Activated T-helper 2 cell treated with anti-CD3 and anti-CD28 coated beads, Interferon-gamma antibody, Interleukin-2, Interleukin-4, amounts not matched to agents 10 μg/mL and 5 μg/mL and 100 μg/mL, durations not matched to agents 14 hours and 24 hours and 36 hours (primary cell): Measurements from ENCODE around the gene DCDC2C. TPM values are rescaled to one million over a fixed set of nuclear protein-coding genes. Genes with fewer than 3 reads are reported as not detected.
"Not testable (repeated sequence)": the region's sequence is repeated elsewhere in the genome, so short reads cannot be mapped to it uniquely, and the experiment has no call there.

Experiments used
- DNase-seq: peaks from one replicate; pipeline ENCODE4 v3.0.0; 2021; ENCODE audit warnings: low spot score
- H3K27ac Mint-ChIP-seq: one replicate; pipeline ENCODE4 v1.8.0; 2021; ENCODE audit warnings: mixed read lengths
- H3K27me3 Mint-ChIP-seq: one replicate; pipeline ENCODE4 v1.8.0; 2021; ENCODE audit warnings: low read depth, mixed read lengths
- H3K36me3 Mint-ChIP-seq: one replicate; pipeline ENCODE4 v1.8.0; 2021; ENCODE audit warnings: low read depth, mixed read lengths
- H3K4me1 Mint-ChIP-seq: one replicate; pipeline ENCODE4 v1.8.0; 2021; ENCODE audit warnings: low read depth, mixed read lengths
- H3K4me3 Mint-ChIP-seq: one replicate; pipeline ENCODE4 v1.8.0; 2021; ENCODE audit warnings: low read depth, mild to moderate bottlenecking, moderate library complexity, mixed read lengths
- H3K9me3 Mint-ChIP-seq: one replicate; pipeline ENCODE4 v1.8.0; 2021; ENCODE audit warnings: mixed read lengths
- intact Hi-C: fragments of 100-400 bp; cut with micrococcal nuclease; formaldehyde crosslinking; loops from one replicate; pipeline ENCODE4 v1.15.1; 2023
- total RNA-seq: library from RNA; stranded (reverse); gene quantifications from 2 replicates; pipeline ENCODE4 v1.2.3, GENCODE V29; 2022

The DCDC2C gene
- total RNA-seq, result not detected in 2 replicates

- Mint-ChIP-seq H3K4me3 (no peak within 1 kb of the TSS), H3K9me3 (no peaks in the 10 kb centered on the region), H3K27ac (no peak within 1 kb of the TSS), H3K27me3 (peaks cover 18% of the 10 kb centered on the region), H3K4me1 (no peaks in the 10 kb centered on the region), H3K36me3 (no peaks in the 10 kb centered on the region)
- DNase-seq, result no peak
- intact Hi-C loops, result no loop called here
Measured at GRCh38 chr2:3703236-3703756, at the start of gene DCDC2C. Gene DCDC2C, plus strand, starts transcription at chr2:3703575. Its CDS starts 177 bp downstream, at chr2:3703752.

- no peak overlapping the region for H3K27ac Mint-ChIP-seq
- intact Hi-C loops, result no loop called here
Measured at GRCh38 chr2:3654011-3654410, 49.4 kb upstream of the DCDC2C start.

DNA sequence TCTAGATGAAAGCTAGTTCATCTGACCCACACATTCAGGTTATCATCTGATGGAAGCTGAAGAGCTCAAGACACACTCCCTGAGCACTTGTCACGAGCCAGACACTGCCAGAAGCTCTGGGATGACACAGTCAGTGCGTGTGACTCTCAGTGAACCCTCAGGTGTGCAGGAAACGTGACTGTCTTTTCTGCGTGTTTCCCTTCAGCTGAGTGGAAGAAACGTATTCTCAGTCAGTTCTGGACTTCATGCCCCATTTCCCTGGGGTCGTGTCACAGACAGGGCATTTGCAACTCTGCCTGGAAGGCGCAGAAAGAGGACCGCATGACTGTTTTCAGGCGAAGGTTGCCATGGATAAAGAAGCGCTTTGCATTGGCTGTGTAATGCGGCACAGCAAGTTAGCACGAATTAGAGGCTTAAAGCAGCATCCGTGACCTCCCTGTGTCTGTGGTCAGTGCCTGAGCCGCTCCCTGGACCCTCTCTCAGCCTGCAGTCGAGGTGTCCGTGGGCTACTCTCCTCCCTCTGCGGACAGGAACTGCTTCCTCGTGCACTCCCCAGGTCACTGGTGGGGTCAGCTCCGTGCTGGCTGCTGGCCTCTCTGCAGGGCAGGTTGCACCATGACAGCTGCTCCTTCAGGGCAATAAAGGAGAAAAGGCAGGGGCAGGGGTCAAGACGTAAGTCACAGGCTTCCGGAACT lies 48.7 kb upstream of the DCDC2C start:
- Mint-ChIP-seq H3K4me3 (no peak overlapping the region), H3K36me3 (no peaks in the 10 kb centered on the region), H3K9me3 (no peaks in the 10 kb centered on the region), H3K4me1 (peaks cover 14% of the 10 kb centered on the region), H3K27me3 (no peaks in the 10 kb centered on the region), H3K27ac (no peak overlapping the region)
- intact Hi-C loops, result no loop called here
- DNase-seq, result no peak

More at GRCh38 chr2:3654011-3654410, 49.4 kb upstream of the DCDC2C start:
- Mint-ChIP-seq H3K4me3 (no peak overlapping the region), H3K27me3 (no peaks in the 10 kb centered on the region), H3K9me3 (no peaks in the 10 kb centered on the region), H3K36me3 (no peaks in the 10 kb centered on the region), H3K4me1 (peaks cover 14% of the 10 kb centered on the region)
- no peak for DNase-seq

DNA sequence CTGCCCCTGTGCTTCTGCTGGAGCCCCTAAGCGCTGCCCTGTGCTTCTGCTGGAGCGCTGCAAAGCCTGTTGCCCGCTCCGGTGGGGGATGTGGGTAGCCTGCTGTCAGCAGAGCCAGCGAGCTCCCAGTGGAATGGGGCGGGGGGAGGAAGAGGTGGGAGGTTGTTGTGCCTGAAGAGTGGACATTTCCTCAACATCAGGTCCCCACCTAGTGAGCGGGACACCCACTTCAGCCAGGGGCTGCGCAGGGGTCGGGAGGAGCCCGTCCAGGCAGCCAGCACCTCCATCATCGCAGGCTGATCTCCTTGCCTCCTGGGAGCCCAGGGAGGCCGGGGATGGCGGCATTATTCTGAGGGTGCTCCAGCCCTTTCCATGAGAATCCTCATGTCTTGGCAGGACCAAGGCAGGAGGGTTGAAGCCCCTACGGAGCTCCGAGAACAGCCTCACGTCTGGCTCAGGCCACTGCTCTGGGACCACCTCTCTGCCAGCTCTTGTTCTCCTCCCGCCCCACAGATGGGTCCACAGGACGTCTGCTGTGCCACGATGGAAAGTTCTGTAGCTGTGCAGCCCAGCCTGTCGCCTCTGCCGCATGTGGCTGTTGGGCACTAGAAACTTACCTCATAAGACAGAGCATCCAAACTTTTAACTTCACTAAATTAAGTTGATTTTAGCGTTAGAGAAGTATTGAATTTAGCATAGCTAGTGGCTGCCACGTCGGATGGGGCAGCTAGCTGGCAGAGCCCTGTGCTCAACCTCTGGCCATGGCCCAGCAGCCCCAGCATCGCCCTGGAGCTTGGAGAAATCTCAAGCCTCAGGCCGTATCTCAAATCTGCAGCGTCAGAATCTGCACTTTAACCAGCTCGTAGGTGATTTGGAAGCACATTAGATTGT lies 47.3 kb upstream of the DCDC2C start:
- H3K4me3 Mint-ChIP-seq, result no peak overlapping the region
- peaks cover 10% of the 10 kb centered on the region for H3K4me1 Mint-ChIP-seq
- intact Hi-C loops, result no loop called here
- H3K9me3 Mint-ChIP-seq, result no peaks in the 10 kb centered on the region
- H3K27me3 Mint-ChIP-seq, result no peaks in the 10 kb centered on the region
- no peak overlapping the region for H3K27ac Mint-ChIP-seq
- no peaks in the 10 kb centered on the region for H3K36me3 Mint-ChIP-seq
- no peak for DNase-seq

DNA sequence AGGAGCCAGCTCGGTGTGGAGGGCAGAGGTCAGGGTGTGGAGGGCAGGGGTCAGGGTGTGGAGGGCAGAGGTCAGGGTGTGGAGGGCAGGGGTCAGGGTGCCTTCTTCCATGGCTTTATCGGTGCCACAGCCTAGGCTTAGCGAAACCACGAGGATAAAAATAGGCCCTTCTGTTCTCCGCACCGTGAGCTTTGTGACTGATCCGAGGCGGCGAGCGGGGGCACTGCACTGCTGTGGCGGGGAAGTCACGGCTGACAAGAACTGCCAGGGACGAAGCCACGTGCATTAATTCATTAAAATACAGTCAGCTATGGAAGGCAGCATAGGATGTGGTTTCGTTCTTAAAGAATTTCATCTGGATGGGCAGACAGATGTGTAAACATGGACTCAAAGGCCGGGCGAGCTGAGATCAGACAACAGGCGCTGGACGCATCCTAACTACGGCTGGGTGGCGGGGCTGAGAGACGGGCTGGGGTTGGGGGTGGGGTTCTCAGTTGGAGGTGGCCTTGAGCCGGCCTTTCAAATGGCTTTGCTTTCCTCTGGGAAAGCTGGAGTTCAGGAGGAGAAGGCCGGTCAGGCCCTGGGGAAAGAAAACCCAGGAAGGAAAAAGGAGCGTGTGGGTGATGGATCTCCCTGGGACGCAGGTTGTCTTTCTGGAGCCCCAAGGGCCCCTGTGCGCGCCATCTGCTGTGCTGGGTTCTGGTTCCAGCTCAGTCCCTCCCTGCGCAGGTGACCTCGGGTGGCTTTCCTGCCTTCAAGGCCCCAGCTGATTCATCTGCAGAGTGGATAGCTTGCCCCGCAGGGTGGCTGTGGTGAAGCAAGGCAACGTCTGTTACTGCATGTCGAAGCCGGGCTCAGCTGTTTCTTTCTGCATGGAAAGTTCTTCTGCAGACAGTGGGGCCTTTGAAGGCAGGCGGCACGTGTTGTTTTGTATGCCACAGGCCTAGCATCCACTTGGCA lies 46.3 kb upstream of the DCDC2C start:
- no peaks in the 10 kb centered on the region for H3K36me3 Mint-ChIP-seq
- no peak overlapping the region for H3K27ac Mint-ChIP-seq
- H3K4me3 Mint-ChIP-seq, result no peak overlapping the region
- no peaks in the 10 kb centered on the region for H3K9me3 Mint-ChIP-seq
- no peaks in the 10 kb centered on the region for H3K27me3 Mint-ChIP-seq
- no peak for DNase-seq
- peaks cover 2% of the 10 kb centered on the region for H3K4me1 Mint-ChIP-seq
- intact Hi-C loops, result no loop called here

DNA sequence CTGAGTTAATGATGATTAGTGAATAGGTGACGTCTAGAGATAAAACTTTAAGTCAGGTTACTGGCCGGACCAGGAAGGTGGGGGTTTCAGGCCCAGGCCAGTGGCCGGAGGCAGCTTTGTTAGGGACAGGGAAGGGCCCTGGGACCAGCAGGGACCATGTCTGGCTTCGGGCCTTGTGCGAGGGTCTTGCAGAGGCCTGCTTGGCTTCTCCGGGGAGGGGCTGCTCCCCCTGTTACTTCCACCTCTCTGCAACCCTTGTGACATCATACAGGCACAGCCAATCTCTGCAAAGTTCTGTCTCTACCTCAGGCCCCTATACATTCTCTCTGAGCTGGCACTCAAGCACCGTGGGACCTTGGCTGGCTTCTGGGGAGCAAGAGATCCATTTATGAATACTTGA lies 45.5 kb upstream of the DCDC2C start, which contains the start of gene ALLC:
Gene ALLC, plus strand, starts transcription at position 320 of the 400 bp plus-strand sequence. CDS start 12,958 bp downstream, outside the sequence.
- H3K4me1 Mint-ChIP-seq, result no peaks in the 10 kb centered on the region
- no peak for DNase-seq
- H3K9me3 Mint-ChIP-seq, result no peaks in the 10 kb centered on the region
- H3K27me3 Mint-ChIP-seq, result no peaks in the 10 kb centered on the region
- no peak within 1 kb of the TSS for H3K27ac Mint-ChIP-seq
- H3K4me3 Mint-ChIP-seq, result no peak within 1 kb of the TSS
- no peaks in the 10 kb centered on the region for H3K36me3 Mint-ChIP-seq
- intact Hi-C loops, result no loop called here

GRCh38 chr2:3659447-3660432 lies 43.6 kb upstream of the DCDC2C start:
- no peaks in the 10 kb centered on the region for H3K4me1 Mint-ChIP-seq
- H3K27ac Mint-ChIP-seq, result no peak overlapping the region
- H3K27me3 Mint-ChIP-seq, result no peaks in the 10 kb centered on the region
- H3K4me3 Mint-ChIP-seq, result no peak overlapping the region
- H3K36me3 Mint-ChIP-seq, result no peaks in the 10 kb centered on the region
- DNase-seq, result no peak
- H3K9me3 Mint-ChIP-seq, result no peaks in the 10 kb centered on the region
- intact Hi-C loops, result no loop called here

DNA sequence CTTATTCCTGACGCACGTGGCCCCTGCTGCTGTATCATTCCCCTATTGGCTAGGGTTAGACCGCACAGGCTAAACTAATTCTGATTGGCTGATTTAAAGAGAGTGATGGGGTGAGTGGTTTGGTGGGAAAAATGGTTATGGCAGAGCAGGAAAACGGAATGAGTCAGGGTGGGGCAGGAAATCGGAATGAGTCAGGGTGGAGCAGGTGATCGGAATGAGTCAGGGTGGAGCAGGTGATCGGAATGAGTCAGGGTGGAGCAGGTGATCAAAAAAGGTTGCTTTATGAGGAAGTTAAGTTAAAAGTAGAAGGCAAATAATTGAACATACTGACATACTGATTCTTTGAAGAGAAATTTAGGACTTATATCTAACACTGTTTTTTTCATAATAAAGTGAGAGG lies 42.7 kb upstream of the DCDC2C start:
- H3K27ac Mint-ChIP-seq, H3K27me3 Mint-ChIP-seq, intact Hi-C loops, H3K4me1 Mint-ChIP-seq, H3K36me3 Mint-ChIP-seq, H3K4me3 Mint-ChIP-seq, H3K9me3 Mint-ChIP-seq, DNase-seq: not testable (repeated sequence)

DNA sequence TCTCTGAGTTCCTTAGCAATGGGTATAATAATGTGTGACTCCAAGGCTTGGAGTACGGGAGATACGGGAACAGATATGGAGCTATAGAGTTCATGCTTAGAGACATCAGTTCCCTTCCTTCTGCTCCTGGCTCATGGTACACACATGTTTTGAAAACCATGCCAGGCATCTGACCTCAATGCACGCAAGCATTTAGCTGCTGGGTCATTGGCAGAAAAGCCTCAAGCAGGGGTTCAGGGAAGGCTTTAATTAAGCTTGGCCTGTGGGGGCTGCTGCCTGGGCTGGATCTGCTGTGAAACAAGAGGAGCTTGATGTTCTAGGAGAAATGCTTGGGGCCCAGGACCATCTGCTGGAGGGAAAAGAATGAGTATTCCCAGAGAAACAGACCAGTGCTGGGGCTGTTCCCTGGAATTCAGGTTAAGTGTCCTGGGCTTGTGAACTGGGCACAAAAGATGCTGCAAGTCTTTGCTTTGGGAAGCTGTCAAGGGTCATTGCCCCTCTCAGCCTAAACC lies 42.2 kb upstream of the DCDC2C start:
- no peak overlapping the region for H3K27ac Mint-ChIP-seq
- intact Hi-C loops, result no loop called here
- no peaks in the 10 kb centered on the region for H3K4me1 Mint-ChIP-seq
- H3K36me3 Mint-ChIP-seq, result no peaks in the 10 kb centered on the region
- no peaks in the 10 kb centered on the region for H3K9me3 Mint-ChIP-seq
- H3K4me3 Mint-ChIP-seq, result no peak overlapping the region
- DNase-seq, result no peak
- no peaks in the 10 kb centered on the region for H3K27me3 Mint-ChIP-seq

- Mint-ChIP-seq H3K9me3 (no peaks in the 10 kb centered on the region), H3K4me3 (no peak overlapping the region), H3K36me3 (no peaks in the 10 kb centered on the region), H3K27me3 (no peaks in the 10 kb centered on the region), H3K4me1 (no peaks in the 10 kb centered on the region), H3K27ac (no peak overlapping the region)
- no peak for DNase-seq
- intact Hi-C loops, result no loop called here
Measured at GRCh38 chr2:3662239-3662638, 41.1 kb upstream of the DCDC2C start.

- intact Hi-C loops, result no loop called here
- Mint-ChIP-seq H3K4me1 (no peaks in the 10 kb centered on the region), H3K9me3 (no peaks in the 10 kb centered on the region), H3K36me3 (no peaks in the 10 kb centered on the region), H3K4me3 (no peak overlapping the region), H3K27me3 (no peaks in the 10 kb centered on the region), H3K27ac (no peak overlapping the region)
- no peak for DNase-seq
Measured at GRCh38 chr2:3664118-3664517, 39.3 kb upstream of the DCDC2C start.
